MCF 10A (cell line): ENCODE results near the gene ASB2. TPM values are rescaled to one million over a fixed set of nuclear protein-coding genes. Genes with fewer than 3 reads are reported as not detected.

ENCODE experiments used
- BruUV-seq: library from RNA; stranded (reverse); fragments of 400-500 nt; replicated peaks from 2 replicates; lab custom pipeline; 2021; lab: Mats Ljungman, UMichigan
- CTCF ChIA-PET: fragments of 300-600 bp; sonication (Branson Sonifier 250); formaldehyde crosslinking; extraction: SDS; loops from one replicate; lab custom pipeline; 2021; ENCODE audit warnings: antibody characterized with exemption, inconsistent platforms; lab: Yijun Ruan, JAX
- POLR2A ChIA-PET: fragments of 300-600, 350-650 bp; sonication (Branson Sonifier 250); formaldehyde crosslinking; extraction: SDS; loops from one replicate; lab custom pipeline; 2020; ENCODE audit warnings: antibody characterized with exemption, inconsistent platforms; lab: Yijun Ruan, JAX
- DNase-seq: peaks from one replicate; pipeline ENCODE4 v3.0.0-alpha.2; 2018; ENCODE audit not compliant: unreplicated experiment
- H3K27ac Mint-ChIP-seq: one replicate; pipeline ENCODE4 v1.8.0; 2022; ENCODE audit warnings: mild to moderate bottlenecking, low read depth, mixed read lengths; ENCODE audit not compliant: unreplicated experiment
- H3K27me3 Mint-ChIP-seq: one replicate; pipeline ENCODE4 v1.8.0; 2022; ENCODE audit warnings: mixed read lengths; ENCODE audit not compliant: insufficient read depth, unreplicated experiment
- H3K36me3 Mint-ChIP-seq: one replicate; pipeline ENCODE4 v1.8.0; 2022; ENCODE audit warnings: mild to moderate bottlenecking, moderate library complexity, mixed read lengths; ENCODE audit not compliant: insufficient read depth, unreplicated experiment
- H3K4me1 Mint-ChIP-seq: one replicate; pipeline ENCODE4 v1.8.0; 2022; ENCODE audit warnings: mixed read lengths; ENCODE audit not compliant: insufficient read depth, unreplicated experiment
- H3K4me3 Mint-ChIP-seq: one replicate; pipeline ENCODE4 v1.8.0; 2022; ENCODE audit warnings: mild to moderate bottlenecking, moderate library complexity, mixed read lengths; ENCODE audit not compliant: unreplicated experiment
- H3K9me3 Mint-ChIP-seq: one replicate; pipeline ENCODE4 v1.8.0; 2022; ENCODE audit warnings: mixed read lengths; ENCODE audit not compliant: unreplicated experiment
- intact Hi-C: fragments of 100-400 bp; cut with micrococcal nuclease; formaldehyde crosslinking; loops from 2 replicates; pipeline ENCODE4 v1.14.1; 2022
- total RNA-seq: library from RNA; stranded (reverse); gene quantifications from 2 replicates; pipeline ENCODE4 v1.2.3, GENCODE V29; 2022
- TF ChIP-seq, protein P1 (sequence below): fragments of 200-600 bp; IDR thresholded peaks from one replicate; pipeline ENCODE4 v1.8.0; 2022; ENCODE audit warnings: antibody characterized with exemption, mild to moderate bottlenecking; ENCODE audit not compliant: unreplicated experiment

ASB2 gene
- total RNA-seq, 1 experiment from 2014 or later: not detected

DNA sequence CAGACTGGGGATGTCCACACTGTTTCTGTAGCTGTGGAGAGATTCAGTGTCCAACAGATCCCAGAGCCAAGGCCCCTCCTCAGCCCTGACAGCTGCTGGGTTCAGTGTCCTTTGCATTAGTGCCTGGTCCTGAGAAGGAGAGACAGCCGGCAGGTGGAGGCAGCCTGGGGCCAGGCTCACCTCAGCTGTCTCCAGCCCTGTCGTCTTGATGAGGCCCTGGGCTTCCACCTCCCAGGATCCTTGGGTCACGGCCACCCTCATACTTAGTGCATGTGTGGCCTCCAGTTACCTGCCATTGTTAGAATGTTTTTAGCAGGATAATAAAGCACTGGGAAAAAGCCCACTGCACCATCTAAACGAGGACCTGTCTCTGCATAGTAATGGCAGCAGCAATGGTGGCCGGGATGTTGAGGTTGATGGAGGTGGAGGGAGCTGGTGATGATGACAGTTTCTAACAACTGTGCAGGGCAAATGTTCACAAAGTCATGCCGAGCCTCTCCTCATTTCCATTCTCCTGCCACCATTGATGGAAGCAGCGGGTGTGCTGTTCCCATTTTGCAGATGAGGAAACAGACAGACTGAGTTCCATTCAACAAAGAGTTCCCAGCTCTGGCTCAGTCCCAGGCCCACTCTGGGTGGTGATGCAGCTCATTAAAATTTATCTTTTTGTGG is 17.7 kb downstream of the ASB2 start:
- POLR2A ChIA-PET: interaction anchor here (1.0 to 3.4 kb wide), 2 partner anchors 18 to 123 kb away, joined by 3 to 11 read pairs; partner anchors contain the start of genes DDX24 and IFI27L1
- no TSS peak for BruUV-seq
- TF ChIP-seq, protein P1, sequence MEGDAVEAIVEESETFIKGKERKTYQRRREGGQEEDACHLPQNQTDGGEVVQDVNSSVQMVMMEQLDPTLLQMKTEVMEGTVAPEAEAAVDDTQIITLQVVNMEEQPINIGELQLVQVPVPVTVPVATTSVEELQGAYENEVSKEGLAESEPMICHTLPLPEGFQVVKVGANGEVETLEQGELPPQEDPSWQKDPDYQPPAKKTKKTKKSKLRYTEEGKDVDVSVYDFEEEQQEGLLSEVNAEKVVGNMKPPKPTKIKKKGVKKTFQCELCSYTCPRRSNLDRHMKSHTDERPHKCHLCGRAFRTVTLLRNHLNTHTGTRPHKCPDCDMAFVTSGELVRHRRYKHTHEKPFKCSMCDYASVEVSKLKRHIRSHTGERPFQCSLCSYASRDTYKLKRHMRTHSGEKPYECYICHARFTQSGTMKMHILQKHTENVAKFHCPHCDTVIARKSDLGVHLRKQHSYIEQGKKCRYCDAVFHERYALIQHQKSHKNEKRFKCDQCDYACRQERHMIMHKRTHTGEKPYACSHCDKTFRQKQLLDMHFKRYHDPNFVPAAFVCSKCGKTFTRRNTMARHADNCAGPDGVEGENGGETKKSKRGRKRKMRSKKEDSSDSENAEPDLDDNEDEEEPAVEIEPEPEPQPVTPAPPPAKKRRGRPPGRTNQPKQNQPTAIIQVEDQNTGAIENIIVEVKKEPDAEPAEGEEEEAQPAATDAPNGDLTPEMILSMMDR: no peak
- Mint-ChIP-seq H3K4me3 (peak overlapping the region; percentile 18), H3K27me3 (no peaks in the 10 kb centered on the region), H3K36me3 (peaks cover 6% of the 10 kb centered on the region), H3K4me1 (peaks cover 16% of the 10 kb centered on the region), H3K9me3 (no peaks in the 10 kb centered on the region), H3K27ac (peak overlapping the region; percentile 79)
- intact Hi-C loops: loop anchor here (1.0 to 2.0 kb wide), 2 partner anchors 18 to 37 kb away; no protein-coding TSS in a partner anchor
- CTCF ChIA-PET: interaction anchor here (0.9 to 1.2 kb wide), 2 partner anchors 12 to 94 kb away, joined by 4 read pairs; no protein-coding TSS in a partner anchor
- DNase-seq: no peak

DNA sequence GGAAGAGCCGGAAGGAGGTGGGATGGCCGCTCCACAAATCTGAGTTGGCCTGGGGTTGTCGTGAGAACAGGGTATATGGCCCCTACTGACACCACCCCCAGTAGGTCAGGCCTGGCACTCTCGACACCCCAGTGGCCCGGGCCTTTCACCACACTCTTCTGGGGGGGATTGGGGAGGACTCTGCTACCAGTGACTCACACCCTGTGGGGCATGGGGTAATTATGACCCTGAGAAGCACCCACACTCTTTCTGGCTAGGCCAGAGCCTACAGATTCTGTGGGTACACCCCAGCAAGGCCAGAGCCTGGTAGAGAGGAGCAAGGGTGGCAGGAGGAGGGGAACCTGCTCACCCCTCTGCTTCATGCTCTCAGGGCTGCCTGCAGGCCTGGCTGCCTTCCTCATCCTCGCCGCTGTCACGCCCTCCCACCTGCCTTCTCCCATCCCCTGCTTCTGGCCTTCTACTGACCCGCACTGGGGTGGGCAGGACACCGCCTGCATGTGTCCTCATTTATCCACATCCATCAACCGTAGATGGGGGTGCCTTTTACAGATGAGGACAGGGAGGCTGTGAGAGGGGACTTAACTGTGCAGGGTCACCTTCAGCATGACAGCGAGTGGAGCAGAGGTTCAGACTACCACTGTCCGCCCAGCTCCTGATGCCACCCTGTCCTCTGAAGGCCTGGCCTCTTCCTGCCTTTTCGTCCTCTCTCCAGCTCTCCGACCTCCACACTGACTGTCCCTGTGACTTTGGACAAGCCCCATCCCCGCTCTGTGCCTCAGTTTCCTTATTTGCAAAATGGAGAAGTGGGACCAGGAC is 18.4 kb downstream of the ASB2 start:
- no peaks in the 10 kb centered on the region for H3K9me3 Mint-ChIP-seq
- ChIA-PET CTCF (interaction anchor here (0.9 to 1.2 kb wide), 2 partner anchors 11 to 301 kb away, joined by 3 to 4 read pairs; no protein-coding TSS in a partner anchor), POLR2A (interaction anchor here (3.4 kb wide), 1 partner anchor 17 kb away, joined by 11 read pairs; no protein-coding TSS in a partner anchor)
- H3K36me3 Mint-ChIP-seq: peaks cover 6% of the 10 kb centered on the region
- TF ChIP-seq, protein P1: no peak
- no peak overlapping the region for H3K4me3 Mint-ChIP-seq
- no peak overlapping the region for H3K27ac Mint-ChIP-seq
- no peak for DNase-seq
- peaks cover 16% of the 10 kb centered on the region for H3K4me1 Mint-ChIP-seq
- intact Hi-C loops: loop anchor here (2.0 kb wide), 1 partner anchor 17 kb away; no protein-coding TSS in a partner anchor
- no peaks in the 10 kb centered on the region for H3K27me3 Mint-ChIP-seq
- BruUV-seq: no TSS peak

GRCh38 chr14:93957333-93957710 is 19.0 kb downstream of the ASB2 start:
- ChIA-PET CTCF (interaction anchor here (0.9 kb wide), 1 partner anchor 301 kb away, joined by 3 read pairs; no protein-coding TSS in a partner anchor), POLR2A (no interaction called here)
- TF ChIP-seq, protein P1: no peak
- Mint-ChIP-seq H3K36me3 (peaks cover 6% of the 10 kb centered on the region), H3K27me3 (no peaks in the 10 kb centered on the region), H3K4me3 (no peak overlapping the region), H3K27ac (no peak overlapping the region), H3K4me1 (peaks cover 16% of the 10 kb centered on the region), H3K9me3 (no peaks in the 10 kb centered on the region)
- DNase-seq: no peak
- intact Hi-C loops: no loop called here
- BruUV-seq: no TSS peak
